CD4-positive, alpha-beta T cell (primary cell): ENCODE data around the gene TBC1D2B. TPM values are rescaled to one million over a fixed set of nuclear protein-coding genes. Genes with fewer than 3 reads are reported as not detected.
A peak's percentile ranks its signal among the peaks of the same experiment; 100 is the strongest.

ENCODE experiments used
- ATAC-seq: fragments of 200-7000 bp; cut with Tn5 transposase; one replicate; pipeline ENCODE4 v1.10.0; 2022; ENCODE audit warnings: mild to moderate bottlenecking; ENCODE audit not compliant: poor library complexity
- CTCF ChIA-PET: fragments of 350-600 bp; sonication (Branson Sonifier 250); formaldehyde crosslinking; loops from one replicate; lab custom pipeline; 2021; ENCODE audit warnings: antibody characterized with exemption, inconsistent platforms; lab: Charles Lee
- POLR2A ChIA-PET: fragments of 350-600 bp; sonication (Branson Sonifier 250); formaldehyde crosslinking; loops from one replicate; lab custom pipeline; 2021; ENCODE audit warnings: antibody characterized with exemption, inconsistent platforms; lab: Charles Lee
- DNase-seq, 14 experiments: peaks; one replicate each; pipeline ENCODE4 v3.0.0-alpha.2; 2013 to 2020; ENCODE audit warnings: mixed read lengths in 2 of 14
- H3K27ac ChIP-seq, 2 donors: one replicate each; pipeline versions ENCODE4 v1.5.1 to v1.7.0; 2013; ENCODE audit warnings: low read length in 2 of 2, low read depth in 1 of 2, mild to moderate bottlenecking in 1 of 2
- H3K27me3 ChIP-seq, 2 experiments: 1 replicate in 1 of 2; 2 replicates in 1 of 2; pipeline versions ENCODE4 v1.6.1 to v1.7.0; 2013; ENCODE audit warnings: low read length in 2 of 2, control low read depth in 1 of 2, mild to moderate bottlenecking in 1 of 2, moderate library complexity in 1 of 2; ENCODE audit not compliant: insufficient read depth in 2 of 2, control insufficient read depth in 1 of 2
- H3K36me3 ChIP-seq: one replicate; pipeline ENCODE4 v1.6.1; 2013; ENCODE audit warnings: low read length, control low read depth; ENCODE audit not compliant: insufficient read depth
- H3K4me1 ChIP-seq: one replicate; pipeline ENCODE4 v1.6.1; 2013; ENCODE audit warnings: low read length, control low read depth; ENCODE audit not compliant: insufficient read depth
- H3K4me3 ChIP-seq: one replicate; pipeline ENCODE4 v1.5.1; 2013; ENCODE audit warnings: mild to moderate bottlenecking, low read length, moderate library complexity
- H3K9me3 ChIP-seq, 2 experiments: 1 replicate in 1 of 2; 2 replicates in 1 of 2; pipeline versions ENCODE4 v1.6.1 to v1.7.0; 2013; ENCODE audit warnings: low read length in 2 of 2, mild to moderate bottlenecking in 2 of 2, control low read depth in 1 of 2, moderate library complexity in 1 of 2; ENCODE audit not compliant: control insufficient read depth in 1 of 2, insufficient read depth in 1 of 2
- H3K27ac Mint-ChIP-seq: one replicate; pipeline ENCODE4 v1.8.0; 2020; ENCODE audit warnings: mixed read lengths
- H3K27me3 Mint-ChIP-seq: one replicate; pipeline ENCODE4 v1.8.0; 2021; ENCODE audit warnings: mixed read lengths
- H3K36me3 Mint-ChIP-seq: one replicate; pipeline ENCODE4 v1.8.0; 2021; ENCODE audit warnings: low read depth, mixed read lengths
- H3K4me1 Mint-ChIP-seq: one replicate; pipeline ENCODE4 v1.8.0; 2021; ENCODE audit warnings: low read depth, mixed read lengths
- H3K4me3 Mint-ChIP-seq: one replicate; pipeline ENCODE4 v1.8.0; 2020; ENCODE audit warnings: mild to moderate bottlenecking, mixed read lengths
- H3K9me3 Mint-ChIP-seq: one replicate; pipeline ENCODE4 v1.8.0; 2020; ENCODE audit warnings: mixed read lengths
- CTCF ChIP-seq: fragments of 200-600 bp; IDR thresholded peaks from one replicate; pipeline ENCODE4 v1.8.0; 2022; ENCODE audit warnings: antibody characterized with exemption, mild to moderate bottlenecking
- intact Hi-C, 2 experiments: fragments of 100-400 bp; cut with DNase I in 1 of 2; cut with micrococcal nuclease in 1 of 2; formaldehyde crosslinking; loops; one replicate each; pipeline versions ENCODE4 v1.15.1 to v1.9.0; 2023 to 2025; cut with DNase I, micrococcal nuclease
- total RNA-seq, 174 experiments: library from RNA in 2 of 174; stranded (reverse) in 2 of 174; gene quantifications; one replicate each; pipeline ENCODE4 v1.2.3 and lab custom pipeline; 2021 to 2026

The TBC1D2B gene
- total RNA-seq, 2 experiments from 2014 or later = 89.3 to 97.6 TPM

GRCh38 chr15:78077871-78078210 lies 330 bp upstream of the TBC1D2B start:
- Histone ChIP-seq H3K36me3 (no peaks in the 10 kb centered on the region), H3K4me1 (peaks cover 42% of the 10 kb centered on the region), H3K4me3 (peak overlapping the region; percentile 48), H3K27me3 (no peaks in the 10 kb centered on the region), H3K9me3 (no peaks in the 10 kb centered on the region), H3K27ac (peak overlapping the region in 1 of 2 donors; percentile 14)
- no peak overlapping the region for H3K27ac Mint-ChIP-seq
- H3K36me3 Mint-ChIP-seq = peaks cover 26% of the 10 kb centered on the region
- no peaks in the 10 kb centered on the region for H3K9me3 Mint-ChIP-seq
- no peak for TF ChIP-seq CTCF
- intact Hi-C loops = loop anchor here (1.0 to 5.0 kb wide), 6 partner anchors 27 to 361 kb away; partner anchors contain the start of genes IREB2 (in 1 of the 2) and SKIC8 (in 1 of the 2)
- no peak for DNase-seq
- peak; percentile 27 for ATAC-seq
- H3K4me3 Mint-ChIP-seq = peak overlapping the region; percentile 97
- ChIA-PET CTCF (interaction anchor here (1.1 kb wide), 3 partner anchors 27 to 78 kb away, joined by 3 to 6 read pairs (median 3); no protein-coding TSS in a partner anchor), POLR2A (interaction anchor here (0.6 to 14.8 kb wide), 7 partner anchors 9 to 45 kb away, joined by 3 to 304 read pairs (median 5); no protein-coding TSS in a partner anchor)
- no peaks in the 10 kb centered on the region for H3K27me3 Mint-ChIP-seq
- H3K4me1 Mint-ChIP-seq = peaks cover 41% of the 10 kb centered on the region

GRCh38 chr15:78076231-78077052 lies 1.1 kb downstream of the TBC1D2B start:
- no peak overlapping the region for H3K27ac Mint-ChIP-seq
- TF ChIP-seq CTCF = no peak
- Histone ChIP-seq H3K4me3 (peak overlapping the region; percentile 96), H3K27me3 (no peaks in the 10 kb centered on the region), H3K4me1 (peaks cover 53% of the 10 kb centered on the region), H3K27ac (peak overlapping the region; percentile 68 to 75), H3K36me3 (no peaks in the 10 kb centered on the region), H3K9me3 (no peaks in the 10 kb centered on the region)
- peak overlapping the region; percentile 99 for H3K4me3 Mint-ChIP-seq
- H3K4me1 Mint-ChIP-seq = peaks cover 54% of the 10 kb centered on the region
- H3K9me3 Mint-ChIP-seq = no peaks in the 10 kb centered on the region
- H3K36me3 Mint-ChIP-seq = peaks cover 26% of the 10 kb centered on the region
- intact Hi-C loops = loop anchor here (1.0 to 5.0 kb wide), 5 partner anchors 26 to 221 kb away; partner anchors contain the start of gene SKIC8 (in 1 of the 2)
- POLR2A ChIA-PET = interaction anchor here (0.9 to 14.8 kb wide), 6 partner anchors 8 to 47 kb away, joined by 3 to 304 read pairs (median 7); no protein-coding TSS in a partner anchor
- CTCF ChIA-PET = interaction anchor here (1.0 to 1.5 kb wide), 5 partner anchors 24 to 42 kb away, joined by 3 to 5 read pairs (median 3); no protein-coding TSS in a partner anchor
- ATAC-seq (no peak), DNase-seq (peak in 1 of 14 experiments; percentile 23)
- H3K27me3 Mint-ChIP-seq = no peaks in the 10 kb centered on the region

GRCh38 chr15:78075490-78076230 lies 1.9 kb downstream of the TBC1D2B start:
- no peaks in the 10 kb centered on the region for H3K9me3 Mint-ChIP-seq
- DNase-seq = no peak
- no peaks in the 10 kb centered on the region for H3K27me3 Mint-ChIP-seq
- CTCF ChIA-PET = interaction anchor here (1.0 to 1.8 kb wide), 6 partner anchors 23 to 42 kb away, joined by 3 to 5 read pairs (median 3); no protein-coding TSS in a partner anchor
- Histone ChIP-seq H3K27me3 (no peaks in the 10 kb centered on the region), H3K9me3 (no peaks in the 10 kb centered on the region), H3K4me1 (peaks cover 61% of the 10 kb centered on the region), H3K4me3 (peak overlapping the region; percentile 96), H3K27ac (peak overlapping the region; percentile 19 to 68), H3K36me3 (no peaks in the 10 kb centered on the region)
- peak overlapping the region; percentile 99 for H3K4me3 Mint-ChIP-seq
- H3K4me1 Mint-ChIP-seq = peaks cover 57% of the 10 kb centered on the region
- H3K27ac Mint-ChIP-seq = no peak overlapping the region
- peaks cover 26% of the 10 kb centered on the region for H3K36me3 Mint-ChIP-seq
- intact Hi-C loops = loop anchor here (2.0 to 5.0 kb wide), 4 partner anchors 25 to 222 kb away; partner anchors contain the start of gene SKIC8 (in 1 of the 2)
- POLR2A ChIA-PET = interaction anchor here (0.9 to 14.8 kb wide), 4 partner anchors 9 to 46 kb away, joined by 3 to 304 read pairs (median 14); no protein-coding TSS in a partner anchor
- ATAC-seq = no peak
- TF ChIP-seq CTCF = no peak
